Progenitor cell of endocrine pancreas (in vitro differentiated cells): ENCODE data around the gene KRTAP27-1. TPM values are rescaled to one million over a fixed set of nuclear protein-coding genes. Genes with fewer than 3 reads are reported as not detected.

Experiments used
- DNase-seq: peaks from one replicate; pipeline ENCODE4 v3.0.0; 2021; ENCODE audit warnings: low spot score; ENCODE audit not compliant: unreplicated experiment
- H3K27ac Mint-ChIP-seq: 2 replicates; pipeline ENCODE4 v1.8.0; 2021; ENCODE audit warnings: mild to moderate bottlenecking, moderate library complexity, mixed read lengths
- H3K27me3 Mint-ChIP-seq: 2 replicates; pipeline ENCODE4 v1.8.0; 2021; ENCODE audit warnings: mixed read lengths
- H3K36me3 Mint-ChIP-seq: 2 replicates; pipeline ENCODE4 v1.8.0; 2022; ENCODE audit warnings: mixed read lengths; ENCODE audit not compliant: insufficient read depth
- H3K4me1 Mint-ChIP-seq: 2 replicates; pipeline ENCODE4 v1.8.0; 2021; ENCODE audit warnings: low read depth, mixed read lengths
- H3K4me3 Mint-ChIP-seq: 2 replicates; pipeline ENCODE4 v1.8.0; 2021; ENCODE audit warnings: low read depth, mild to moderate bottlenecking, moderate library complexity, mixed read lengths
- H3K9me3 Mint-ChIP-seq: 2 replicates; pipeline ENCODE4 v1.8.0; 2021; ENCODE audit warnings: low read depth, mixed read lengths
- CTCF ChIP-seq: fragments of 200-600 bp; sonication (generic); IDR thresholded peaks from one replicate; pipeline ENCODE4 v1.5.0; 2021; ENCODE audit warnings: antibody characterized with exemption, mild to moderate bottlenecking; ENCODE audit not compliant: unreplicated experiment
- total RNA-seq: library from RNA; stranded (reverse); gene quantifications from 2 replicates; pipeline ENCODE4 v1.2.1, GENCODE V29; 2021

Gene KRTAP27-1
- total RNA-seq, 1 donor from 2014 or later = not detected

GRCh38 chr21:30329203-30329875 is 8.2 kb downstream of the KRTAP27-1 start:
- Mint-ChIP-seq H3K27ac (no peak overlapping the region), H3K36me3 (no peaks in the 10 kb centered on the region), H3K4me3 (no peak overlapping the region), H3K27me3 (no peaks in the 10 kb centered on the region), H3K9me3 (peaks cover 4% of the 10 kb centered on the region), H3K4me1 (no peaks in the 10 kb centered on the region)
- DNase-seq = no peak
- TF ChIP-seq CTCF = no peak

GRCh38 chr21:30326390-30326789 is 11.1 kb downstream of the KRTAP27-1 start:
- DNase-seq = no peak
- Mint-ChIP-seq H3K4me1 (no peaks in the 10 kb centered on the region), H3K27me3 (no peaks in the 10 kb centered on the region)

GRCh38 chr21:30320215-30320614 is 17.3 kb downstream of the KRTAP27-1 start, which contains the start of gene KRTAP26-1:
TSS of gene KRTAP26-1 (minus strand) at chr21:30320315. CDS start at chr21:30320035, 280 bp downstream.
- no peak for TF ChIP-seq CTCF
- no peaks in the 10 kb centered on the region for H3K27me3 Mint-ChIP-seq
- no peak within 1 kb of the TSS for H3K4me3 Mint-ChIP-seq

More at GRCh38 chr21:30326390-30326789, 11.1 kb downstream of the KRTAP27-1 start:
- no peak overlapping the region for H3K4me3 Mint-ChIP-seq
- H3K36me3 Mint-ChIP-seq = no peaks in the 10 kb centered on the region
- TF ChIP-seq CTCF = no peak
- no peak overlapping the region for H3K27ac Mint-ChIP-seq
- H3K9me3 Mint-ChIP-seq = peaks cover 4% of the 10 kb centered on the region

GRCh38 chr21:30315701-30316100 is 21.8 kb downstream of the KRTAP27-1 start:
- no peaks in the 10 kb centered on the region for H3K4me1 Mint-ChIP-seq
- TF ChIP-seq CTCF = no peak
- no peaks in the 10 kb centered on the region for H3K36me3 Mint-ChIP-seq
- no peak overlapping the region for H3K27ac Mint-ChIP-seq
- H3K4me3 Mint-ChIP-seq = no peak overlapping the region
- no peaks in the 10 kb centered on the region for H3K9me3 Mint-ChIP-seq
- no peaks in the 10 kb centered on the region for H3K27me3 Mint-ChIP-seq
- no peak for DNase-seq

More at GRCh38 chr21:30320215-30320614, 17.3 kb downstream of the KRTAP27-1 start, which contains the start of gene KRTAP26-1:
- DNase-seq = no peak
- H3K27ac Mint-ChIP-seq = no peak within 1 kb of the TSS
- H3K36me3 Mint-ChIP-seq = no peaks in the 10 kb centered on the region
- H3K9me3 Mint-ChIP-seq = no peaks in the 10 kb centered on the region
- H3K4me1 Mint-ChIP-seq = no peaks in the 10 kb centered on the region

- no peak for TF ChIP-seq CTCF
- no peak for DNase-seq
- Mint-ChIP-seq H3K4me1 (no peaks in the 10 kb centered on the region), H3K4me3 (no peak overlapping the region), H3K27me3 (no peaks in the 10 kb centered on the region), H3K27ac (peak overlapping the region; percentile 46), H3K36me3 (no peaks in the 10 kb centered on the region), H3K9me3 (no peaks in the 10 kb centered on the region)
Observed at GRCh38 chr21:30306884-30307283, 30.6 kb downstream of the KRTAP27-1 start.
